ENCODE results near the gene SLC25A2. TPM values are rescaled to one million over a fixed set of nuclear protein-coding genes. Genes with fewer than 3 reads are reported as not detected.
A peak's percentile ranks its signal among the peaks of the same experiment; 100 is the strongest.
"Not testable (repeated sequence)": the region's sequence is repeated elsewhere in the genome, so short reads cannot be mapped to it uniquely, and the experiment has no call there.

The SLC25A2 gene
- total RNA-seq, 1 experiment from 2014 or later: 0.82 TPM

GRCh38 chr5:141320225-141321169, 16.6 kb upstream of the SLC25A2 start, which contains the start of gene TAF7:
TSS of gene TAF7 (minus strand) at chr5:141320784. CDS start at chr5:141320044, 740 bp downstream.
- Histone ChIP-seq H4K20me1 (ENCODE audit: insufficient read depth, low read depth, low read length) (no peaks in the 10 kb centered on the region), H3K4me1 (ENCODE audit: low read length) (peaks cover 13% of the 10 kb centered on the region), H3K36me3 (ENCODE audit: insufficient read depth, low read length) (peaks cover 37% of the 10 kb centered on the region), H3K27me3 (ENCODE audit: low read length) (no peaks in the 10 kb centered on the region), H2AFZ (ENCODE audit: low read length) (peak within 1 kb of the TSS; percentile 81), H3K9me2 (replicated peaks; ENCODE audit: insufficient read depth, low read length) (no peaks in the 10 kb centered on the region), H3K79me2 (ENCODE audit: low read length) (peaks cover 45% of the 10 kb centered on the region), H3K9me3 (ENCODE audit: low read length) (peaks cover 41% of the 10 kb centered on the region), H3K4me2 (ENCODE audit: low read depth, low read length, poor library complexity, severe bottlenecking) (peak within 1 kb of the TSS; percentile 71), H3K9ac (ENCODE audit: low read length) (peak within 1 kb of the TSS; percentile 89), H3K27ac (ENCODE audit: low read length) (peak within 1 kb of the TSS; percentile 84), H3K4me3 (ENCODE audit: low read length) (peak within 1 kb of the TSS; percentile 90)
- peak; percentile 98 for DNase-seq

- H3K4me1 ChIP-seq (ENCODE audit: low read length): peaks cover 13% of the 10 kb centered on the region
- H3K36me3 ChIP-seq (ENCODE audit: insufficient read depth, low read length): peaks cover 44% of the 10 kb centered on the region
- no peak for DNase-seq
- H3K4me3 ChIP-seq (ENCODE audit: low read length): peak overlapping the region; percentile 90
- no peaks in the 10 kb centered on the region for H3K27me3 ChIP-seq (ENCODE audit: low read length)
- H4K20me1 ChIP-seq (ENCODE audit: insufficient read depth, low read depth, low read length): no peaks in the 10 kb centered on the region
- H3K27ac ChIP-seq (ENCODE audit: low read length): no peak overlapping the region
- peaks cover 53% of the 10 kb centered on the region for H3K79me2 ChIP-seq (ENCODE audit: low read length)
- H3K9me3 ChIP-seq (ENCODE audit: low read length): peaks cover 49% of the 10 kb centered on the region
- no peak overlapping the region for H3K9ac ChIP-seq (ENCODE audit: low read length)
- no peaks in the 10 kb centered on the region for H3K9me2 ChIP-seq (replicated peaks; ENCODE audit: insufficient read depth, low read length)
- H3K4me2 ChIP-seq (ENCODE audit: low read depth, low read length, poor library complexity, severe bottlenecking): peak overlapping the region; percentile 71
- H2AFZ ChIP-seq (ENCODE audit: low read length): no peak overlapping the region
Observed at GRCh38 chr5:141319699-141320098, 15.8 kb upstream of the SLC25A2 start.

- peaks cover 13% of the 10 kb centered on the region for H3K4me1 ChIP-seq (ENCODE audit: low read length)
- no peak for DNase-seq
- no peak overlapping the region for H3K4me2 ChIP-seq (ENCODE audit: low read depth, low read length, poor library complexity, severe bottlenecking)
- no peak overlapping the region for H3K27ac ChIP-seq (ENCODE audit: low read length)
- no peak overlapping the region for H3K9ac ChIP-seq (ENCODE audit: low read length)
- no peaks in the 10 kb centered on the region for H3K27me3 ChIP-seq (ENCODE audit: low read length)
- no peaks in the 10 kb centered on the region for H3K9me2 ChIP-seq (replicated peaks; ENCODE audit: insufficient read depth, low read length)
- H2AFZ ChIP-seq (ENCODE audit: low read length): no peak overlapping the region
- H3K4me3 ChIP-seq (ENCODE audit: low read length): peak overlapping the region; percentile 90
- peaks cover 56% of the 10 kb centered on the region for H3K79me2 ChIP-seq (ENCODE audit: low read length)
- peaks cover 45% of the 10 kb centered on the region for H3K36me3 ChIP-seq (ENCODE audit: insufficient read depth, low read length)
- no peaks in the 10 kb centered on the region for H4K20me1 ChIP-seq (ENCODE audit: insufficient read depth, low read depth, low read length)
- H3K9me3 ChIP-seq (ENCODE audit: low read length): peaks cover 50% of the 10 kb centered on the region
Observed at GRCh38 chr5:141319202-141319601, 15.4 kb upstream of the SLC25A2 start.

- Histone ChIP-seq H3K4me1 (ENCODE audit: low read length) (peaks cover 13% of the 10 kb centered on the region), H3K79me2 (ENCODE audit: low read length) (peaks cover 77% of the 10 kb centered on the region), H3K9me3 (ENCODE audit: low read length) (peaks cover 54% of the 10 kb centered on the region), H3K36me3 (ENCODE audit: insufficient read depth, low read length) (peaks cover 61% of the 10 kb centered on the region)
- not testable (repeated sequence) for H3K27me3 ChIP-seq (ENCODE audit: low read length); H3K27ac ChIP-seq (ENCODE audit: low read length); H3K4me2 ChIP-seq (ENCODE audit: low read depth, low read length, poor library complexity, severe bottlenecking); H2AFZ ChIP-seq (ENCODE audit: low read length); H4K20me1 ChIP-seq (ENCODE audit: insufficient read depth, low read depth, low read length); DNase-seq; H3K4me3 ChIP-seq (ENCODE audit: low read length); H3K9ac ChIP-seq (ENCODE audit: low read length); H3K9me2 ChIP-seq (replicated peaks; ENCODE audit: insufficient read depth, low read length)
Observed at GRCh38 chr5:141316963-141317362, 13.1 kb upstream of the SLC25A2 start.

- Histone ChIP-seq H3K27me3 (ENCODE audit: low read length) (no peaks in the 10 kb centered on the region), H2AFZ (ENCODE audit: low read length) (no peak overlapping the region), H3K4me3 (ENCODE audit: low read length) (no peak overlapping the region), H4K20me1 (ENCODE audit: insufficient read depth, low read depth, low read length) (no peaks in the 10 kb centered on the region), H3K4me1 (ENCODE audit: low read length) (no peaks in the 10 kb centered on the region), H3K9ac (ENCODE audit: low read length) (no peak overlapping the region), H3K9me3 (ENCODE audit: low read length) (peaks cover 52% of the 10 kb centered on the region), H3K9me2 (replicated peaks; ENCODE audit: insufficient read depth, low read length) (no peaks in the 10 kb centered on the region), H3K4me2 (ENCODE audit: low read depth, low read length, poor library complexity, severe bottlenecking) (no peak overlapping the region), H3K79me2 (ENCODE audit: low read length) (peaks cover 76% of the 10 kb centered on the region), H3K36me3 (ENCODE audit: insufficient read depth, low read length) (peaks cover 46% of the 10 kb centered on the region), H3K27ac (ENCODE audit: low read length) (no peak overlapping the region)
- DNase-seq: no peak
Observed at GRCh38 chr5:141313711-141314110, 9.9 kb upstream of the SLC25A2 start.

- DNase-seq: no peak
- H3K27me3 ChIP-seq (ENCODE audit: low read length): no peaks in the 10 kb centered on the region
- peaks cover 44% of the 10 kb centered on the region for H3K9me3 ChIP-seq (ENCODE audit: low read length)
- H3K4me2 ChIP-seq (ENCODE audit: low read depth, low read length, poor library complexity, severe bottlenecking): no peak overlapping the region
- H3K4me1 ChIP-seq (ENCODE audit: low read length): no peaks in the 10 kb centered on the region
- no peak overlapping the region for H2AFZ ChIP-seq (ENCODE audit: low read length)
- no peaks in the 10 kb centered on the region for H3K9me2 ChIP-seq (replicated peaks; ENCODE audit: insufficient read depth, low read length)
- H3K27ac ChIP-seq (ENCODE audit: low read length): no peak overlapping the region
- H3K4me3 ChIP-seq (ENCODE audit: low read length): no peak overlapping the region
- peaks cover 64% of the 10 kb centered on the region for H3K79me2 ChIP-seq (ENCODE audit: low read length)
- H4K20me1 ChIP-seq (ENCODE audit: insufficient read depth, low read depth, low read length): no peaks in the 10 kb centered on the region
- no peak overlapping the region for H3K9ac ChIP-seq (ENCODE audit: low read length)
- H3K36me3 ChIP-seq (ENCODE audit: insufficient read depth, low read length): no peaks in the 10 kb centered on the region
Observed at GRCh38 chr5:141306630-141307029, 2.8 kb upstream of the SLC25A2 start.

- no peak overlapping the region for H3K4me2 ChIP-seq (ENCODE audit: low read depth, low read length, poor library complexity, severe bottlenecking)
- H3K9ac ChIP-seq (ENCODE audit: low read length): no peak overlapping the region
- no peaks in the 10 kb centered on the region for H4K20me1 ChIP-seq (ENCODE audit: insufficient read depth, low read depth, low read length)
- no peak overlapping the region for H3K4me3 ChIP-seq (ENCODE audit: low read length)
- DNase-seq: no peak
- H3K27ac ChIP-seq (ENCODE audit: low read length): no peak overlapping the region
- no peaks in the 10 kb centered on the region for H3K36me3 ChIP-seq (ENCODE audit: insufficient read depth, low read length)
- peaks cover 57% of the 10 kb centered on the region for H3K79me2 ChIP-seq (ENCODE audit: low read length)
- no peaks in the 10 kb centered on the region for H3K27me3 ChIP-seq (ENCODE audit: low read length)
- H3K9me3 ChIP-seq (ENCODE audit: low read length): peaks cover 24% of the 10 kb centered on the region
- H3K4me1 ChIP-seq (ENCODE audit: low read length): no peaks in the 10 kb centered on the region
- no peaks in the 10 kb centered on the region for H3K9me2 ChIP-seq (replicated peaks; ENCODE audit: insufficient read depth, low read length)
- H2AFZ ChIP-seq (ENCODE audit: low read length): no peak overlapping the region
Observed at GRCh38 chr5:141298376-141298775, 5.5 kb downstream of the SLC25A2 start.

- Histone ChIP-seq H3K9me3 (ENCODE audit: low read length) (peaks cover 37% of the 10 kb centered on the region), H3K79me2 (ENCODE audit: low read length) (no peaks in the 10 kb centered on the region), H3K4me2 (ENCODE audit: low read depth, low read length, poor library complexity, severe bottlenecking) (no peak overlapping the region), H4K20me1 (ENCODE audit: insufficient read depth, low read depth, low read length) (no peaks in the 10 kb centered on the region), H2AFZ (ENCODE audit: low read length) (no peak overlapping the region), H3K27me3 (ENCODE audit: low read length) (no peaks in the 10 kb centered on the region), H3K4me3 (ENCODE audit: low read length) (no peak overlapping the region), H3K9me2 (replicated peaks; ENCODE audit: insufficient read depth, low read length) (no peaks in the 10 kb centered on the region), H3K4me1 (ENCODE audit: low read length) (no peaks in the 10 kb centered on the region), H3K36me3 (ENCODE audit: insufficient read depth, low read length) (no peaks in the 10 kb centered on the region), H3K27ac (ENCODE audit: low read length) (no peak overlapping the region), H3K9ac (ENCODE audit: low read length) (no peak overlapping the region)
- peak; percentile 51 for DNase-seq
Observed at GRCh38 chr5:141272906-141273305, 30.9 kb downstream of the SLC25A2 start.
